IMR-90 (cell line): ENCODE results near the gene MYOM1. TPM values are rescaled to one million over a fixed set of nuclear protein-coding genes. Genes with fewer than 3 reads are reported as not detected.

Experiments used
- ATAC-seq: fragments of 200-7000 bp; cut with Tn5 transposase; 2 replicates; pipeline ENCODE4 v1.9.1; 2020; ENCODE audit warnings: low read depth, mild to moderate bottlenecking, moderate library complexity
- BruUV-seq: library from RNA; stranded (reverse); fragments of 400-500 nt; replicated peaks from 2 replicates; lab custom pipeline; 2021; lab: Mats Ljungman, UMichigan
- CTCF ChIA-PET: fragments of 300-600 bp; formaldehyde crosslinking; extraction: SDS; loops from one replicate; lab custom pipeline; 2021; ENCODE audit warnings: antibody characterized with exemption; lab: Yijun Ruan, JAX
- POLR2A ChIA-PET: fragments of 300-600 bp; sonication (Branson Sonifier 250); formaldehyde crosslinking; loops from one replicate; lab custom pipeline; 2022; ENCODE audit warnings: antibody characterized with exemption; ENCODE audit not compliant: unreplicated experiment; lab: Charles Lee
- DNase-seq: peaks from one replicate; pipeline ENCODE4 v3.0.0; 2013
- H2AFZ ChIP-seq: replicated peaks from 2 replicates; pipeline ENCODE3; 2013; ENCODE audit warnings: low read length, mild to moderate bottlenecking; ENCODE audit not compliant: poor library complexity
- H2AK5ac ChIP-seq: 2 replicates; pipeline ENCODE4 v1.6.1; 2013; ENCODE audit warnings: low read depth, low read length, inconsistent platforms
- H2AK9ac ChIP-seq: replicated peaks from 2 replicates; pipeline ENCODE3; 2013; ENCODE audit warnings: mild to moderate bottlenecking, low read depth, low read length, moderate library complexity; ENCODE audit not compliant: poor library complexity
- H2BK120ac ChIP-seq: 2 replicates; pipeline ENCODE4 v1.6.1; 2013; ENCODE audit warnings: low read depth, low read length, inconsistent platforms
- H2BK15ac ChIP-seq: 3 replicates; pipeline ENCODE4 v1.6.1; 2013; ENCODE audit warnings: low read depth, low read length, inconsistent platforms
- H2BK20ac ChIP-seq: 2 replicates; pipeline ENCODE4 v1.6.1; 2013; ENCODE audit warnings: low read depth, mild to moderate bottlenecking, inconsistent platforms, low read length, moderate library complexity
- H2BK5ac ChIP-seq: 2 replicates; pipeline ENCODE4 v1.6.1; 2013; ENCODE audit warnings: mild to moderate bottlenecking, low read depth, low read length, inconsistent platforms; ENCODE audit not compliant: poor library complexity, severe bottlenecking
- H3K14ac ChIP-seq: replicated peaks from 2 replicates; pipeline ENCODE4 v1.6.1; 2013; ENCODE audit warnings: low read depth, low read length, inconsistent platforms
- H3K18ac ChIP-seq: 2 replicates; pipeline ENCODE4 v1.6.1; 2013; ENCODE audit warnings: low read depth, low read length, control low read depth
- H3K23ac ChIP-seq: 2 replicates; pipeline ENCODE4 v1.6.1; 2013; ENCODE audit warnings: low read depth, low read length, inconsistent platforms
- H3K27ac ChIP-seq: 2 replicates; pipeline ENCODE4 v1.5.1; 2013; ENCODE audit warnings: mild to moderate bottlenecking, control low read depth, low read length; ENCODE audit not compliant: insufficient read depth
- H3K27me3 ChIP-seq: 2 replicates; pipeline ENCODE4 v1.6.1; 2013; ENCODE audit warnings: low read length; ENCODE audit not compliant: control insufficient read depth, insufficient read depth
- H3K36me3 ChIP-seq: 2 replicates; pipeline ENCODE4 v1.6.1; 2013; ENCODE audit warnings: low read length, mixed read lengths; ENCODE audit not compliant: control insufficient read depth, insufficient read depth
- H3K4ac ChIP-seq: 2 replicates; pipeline ENCODE4 v1.6.1; 2013; ENCODE audit warnings: low read depth, low read length, inconsistent platforms
- H3K4me1 ChIP-seq: 2 replicates; pipeline ENCODE4 v1.6.1; 2013; ENCODE audit warnings: low read length, mixed read lengths; ENCODE audit not compliant: control insufficient read depth, insufficient read depth
- H3K4me2 ChIP-seq: 2 replicates; pipeline ENCODE4 v1.6.1; 2013; ENCODE audit warnings: low read depth, mild to moderate bottlenecking, control low read depth, low read length, moderate library complexity
- H3K4me3 ChIP-seq: 2 replicates; pipeline ENCODE4 v1.5.1; 2013; ENCODE audit warnings: low read depth, mild to moderate bottlenecking, control low read depth, low read length, moderate library complexity; ENCODE audit not compliant: insufficient read depth
- H3K56ac ChIP-seq: 2 replicates; pipeline ENCODE4 v1.6.1; 2013; ENCODE audit warnings: low read length, inconsistent platforms; ENCODE audit not compliant: insufficient read depth; ENCODE audit errors: extremely low read depth
- H3K79me1 ChIP-seq, 2 experiments: 2 replicates each; pipeline ENCODE4 v1.6.1; 2013; ENCODE audit warnings: low read length in 2 of 2, inconsistent platforms in 1 of 2, low read depth in 1 of 2
- H3K9ac ChIP-seq: 2 replicates; pipeline ENCODE4 v1.6.1; 2013; ENCODE audit warnings: low read depth, low read length, control low read depth
- H3K9me1 ChIP-seq: 2 replicates; pipeline ENCODE4 v1.6.1; 2013; ENCODE audit warnings: low read length, inconsistent platforms; ENCODE audit not compliant: insufficient read depth
- H3K9me3 ChIP-seq: 2 replicates; pipeline ENCODE4 v1.6.1; 2013; ENCODE audit warnings: low read length; ENCODE audit not compliant: control insufficient read depth, insufficient read depth
- H4K20me1 ChIP-seq: 2 replicates; pipeline ENCODE4 v1.6.1; 2013; ENCODE audit warnings: low read length, inconsistent platforms; ENCODE audit not compliant: insufficient read depth
- H4K5ac ChIP-seq: 2 replicates; pipeline ENCODE4 v1.6.1; 2013; ENCODE audit warnings: mild to moderate bottlenecking, low read depth, low read length, control low read depth
- H4K8ac ChIP-seq, 2 experiments: 2 replicates each; pipeline ENCODE4 v1.6.1; 2013; ENCODE audit warnings: low read depth in 2 of 2, low read length in 2 of 2, control low read depth in 1 of 2, inconsistent platforms in 1 of 2
- H4K91ac ChIP-seq: 2 replicates; pipeline ENCODE4 v1.6.1; 2013; ENCODE audit warnings: low read depth, low read length, inconsistent platforms; ENCODE audit not compliant: insufficient read depth
- BHLHE40 ChIP-seq: fragments of 150-350 bp; IDR thresholded peaks from 2 replicates; pipeline ENCODE4 v1.6.1; 2016; ENCODE audit warnings: mild to moderate bottlenecking, low read depth, low read length
- CEBPB ChIP-seq: IDR thresholded peaks from 2 replicates; pipeline ENCODE4 v1.6.1; 2012; ENCODE audit warnings: low read depth, low read length, improper control_type of control experiment
- CHD1 ChIP-seq: IDR thresholded peaks from 2 replicates; pipeline ENCODE4 v1.6.1; 2012; ENCODE audit warnings: low read depth, low read length, improper control_type of control experiment
- CTCF ChIP-seq: conservative IDR thresholded peaks from 2 replicates; pipeline ENCODE4 v1.5.1; 2012; ENCODE audit warnings: mild to moderate bottlenecking, low read depth, low read length, improper control_type of control experiment
- ELK1 ChIP-seq: fragments of 150-350 bp; IDR thresholded peaks from 2 replicates; pipeline ENCODE4 v1.6.1; 2016; ENCODE audit warnings: low read depth, mild to moderate bottlenecking, low read length, moderate library complexity, borderline replicate concordance
- FOS ChIP-seq: fragments of 150-350 bp; IDR thresholded peaks from 2 replicates; pipeline ENCODE4 v1.6.1; 2016; ENCODE audit warnings: low read depth, low read length
- MAFK ChIP-seq: IDR thresholded peaks from 2 replicates; pipeline ENCODE4 v1.6.1; 2012; ENCODE audit warnings: low read depth, low read length, improper control_type of control experiment
- MAZ ChIP-seq: IDR thresholded peaks from 2 replicates; pipeline ENCODE4 v1.6.1; 2012; ENCODE audit warnings: low read depth, mild to moderate bottlenecking, low read length, improper control_type of control experiment, moderate library complexity, borderline replicate concordance
- MXI1 ChIP-seq: IDR thresholded peaks from 2 replicates; pipeline ENCODE4 v1.6.1; 2012; ENCODE audit warnings: low read depth, mild to moderate bottlenecking, low read length, moderate library complexity, borderline replicate concordance
- NFE2L2 ChIP-seq: fragments of 150-350 bp; IDR thresholded peaks from 2 replicates; pipeline ENCODE4 v1.6.1; 2016; ENCODE audit warnings: low read depth, mild to moderate bottlenecking, low read length
- POLR2A ChIP-seq: IDR thresholded peaks from 2 replicates; pipeline ENCODE4 v1.6.1; 2012; ENCODE audit warnings: mild to moderate bottlenecking, low read depth, low read length
- RAD21 ChIP-seq: IDR thresholded peaks from 2 replicates; pipeline ENCODE4 v1.6.1; 2012; ENCODE audit warnings: low read length, improper control_type of control experiment
- RCOR1 ChIP-seq: IDR thresholded peaks from 2 replicates; pipeline ENCODE4 v1.6.1; 2012; ENCODE audit warnings: mild to moderate bottlenecking, low read length, improper control_type of control experiment; ENCODE audit not compliant: insufficient replicate concordance
- SMC3 ChIP-seq: fragments of 150-350 bp; IDR thresholded peaks from 2 replicates; pipeline ENCODE4 v1.6.1; 2016; ENCODE audit warnings: low read depth, mild to moderate bottlenecking, antibody characterized with exemption, low read length, moderate library complexity
- USF2 ChIP-seq: fragments of 150-350 bp; IDR thresholded peaks from 2 replicates; pipeline ENCODE4 v1.6.1; 2017; ENCODE audit warnings: mild to moderate bottlenecking, antibody characterized with exemption, low read length, low read depth
- WGBS, 2 experiments: methylation state at CpG; one replicate each; pipeline versions ENCODE4 v1.1.5 to v1.1.7; 2013; ENCODE audit warnings: missing lambda C conversion rate in 2 of 2; ENCODE audit not compliant: insufficient read length in 1 of 2; ENCODE audit errors: extremely low coverage in 2 of 2; 5-methylcytosine and 5-hydroxymethylcytosine counted together
- dilution Hi-C: fragments of 300-500 bp; cut with HindIII; formaldehyde crosslinking; loops from one replicate; pipeline ENCODE4 v1.14.3; 2018; ENCODE audit warnings: low sequenced_read_pairs; ENCODE audit not compliant: unreplicated experiment
- in situ Hi-C: fragments of 300-500 bp; cut with MboI; formaldehyde crosslinking; loops from 3 replicates; pipeline ENCODE4 v1.14.3; 2019; ENCODE audit warnings: low sequenced_read_pairs, inconsistent platforms, mixed read lengths
- intact Hi-C: fragments of 100-400 bp; cut with micrococcal nuclease; formaldehyde crosslinking; loops from 2 replicates; pipeline ENCODE4 v1.10.0; 2022
- polyA plus RNA-seq, 3 experiments: library from polyadenylated mRNA; depleted of rRNA; stranded (reverse); fragments of >200 nt; gene quantifications; 2 replicates each; pipeline ENCODE4 v1.2.3, GENCODE V29; 2012; ENCODE audit warnings: low replicate concordance in 1 of 3
- total RNA-seq: library from RNA; depleted of rRNA; stranded (reverse); fragments of >200 nt; gene quantifications from 2 replicates; pipeline ENCODE4 v1.2.3, GENCODE V29; 2012

MYOM1 gene
- total and polyA plus RNA-seq, 2 of the 4 experiments (the other 2 are of a cell fraction): under 0.01 to 0.10 TPM

- BruUV-seq: no TSS peak
- Histone ChIP-seq H4K5ac (no peak overlapping the region), H2BK120ac (no peak overlapping the region), H3K4me2 (no peak overlapping the region), H3K14ac (no peak overlapping the region), H2AK5ac (no peak overlapping the region), H3K56ac (no peak overlapping the region), H3K4me3 (no peak overlapping the region), H2AK9ac (no peak overlapping the region), H3K9me3 (no peaks in the 10 kb centered on the region), H4K8ac (no peak overlapping the region), H2BK15ac (no peak overlapping the region), H3K79me1 (no peaks in the 10 kb centered on the region), H2AFZ (no peak overlapping the region), H3K36me3 (no peaks in the 10 kb centered on the region), H2BK20ac (no peak overlapping the region), H3K27me3 (peaks cover 2% of the 10 kb centered on the region), H3K9ac (no peak overlapping the region), H4K20me1 (no peaks in the 10 kb centered on the region), H3K18ac (no peak overlapping the region), H3K23ac (no peak overlapping the region), H3K4me1 (no peaks in the 10 kb centered on the region), H3K4ac (no peak overlapping the region), H3K27ac (no peak overlapping the region), H2BK5ac (no peak overlapping the region), H4K91ac (no peak overlapping the region), H3K9me1 (peaks cover 3% of the 10 kb centered on the region; the same call in 1 of the 2 replicates)
- TF ChIP-seq MAZ (no peak), MXI1 (no peak), USF2 (no peak), CHD1 (no peak), ELK1 (no peak), RCOR1 (no peak), CEBPB (no peak), POLR2A (no peak), CTCF (no peak), MAFK (no peak), FOS (no peak), BHLHE40 (no peak), RAD21 (no peak), NFE2L2 (no peak), SMC3 (no peak)
- ChIA-PET POLR2A (no interaction called here), CTCF (no interaction called here)
- ATAC-seq (no peak), DNase-seq (no peak)
- no CpG with 5 or more reads among the region's 5 CpGs for WGBS, 2 experiments
- dilution Hi-C loops: no loop called here
- in situ Hi-C loops: no loop called here
- intact Hi-C loops: no loop called here
Observed at GRCh38 chr18:3163968-3164367, 55.8 kb downstream of the MYOM1 start.
